GM19372 (cell line): ENCODE results near the gene TMEM37.

ENCODE experiments used
- ATAC-seq: cut with Tn5 transposase; IDR thresholded peaks from one replicate; pipeline ENCODE4 v1.9.1; 2021; ENCODE audit warnings: mild to moderate bottlenecking, low read depth, moderate library complexity; ENCODE audit not compliant: unreplicated experiment

The TMEM37 gene

GRCh38 chr2:119431976-119432850, 559 bp downstream of the TMEM37 start:
- ATAC-seq = peak; percentile 15

GRCh38 chr2:119432851-119433522, 1.3 kb downstream of the TMEM37 start:
- ATAC-seq = no peak

- ATAC-seq = no peak
Measured at GRCh38 chr2:119433636-119434327, 2.1 kb downstream of the TMEM37 start.

GRCh38 chr2:119434664-119435063, 3.0 kb downstream of the TMEM37 start:
- no peak for ATAC-seq

DNA sequence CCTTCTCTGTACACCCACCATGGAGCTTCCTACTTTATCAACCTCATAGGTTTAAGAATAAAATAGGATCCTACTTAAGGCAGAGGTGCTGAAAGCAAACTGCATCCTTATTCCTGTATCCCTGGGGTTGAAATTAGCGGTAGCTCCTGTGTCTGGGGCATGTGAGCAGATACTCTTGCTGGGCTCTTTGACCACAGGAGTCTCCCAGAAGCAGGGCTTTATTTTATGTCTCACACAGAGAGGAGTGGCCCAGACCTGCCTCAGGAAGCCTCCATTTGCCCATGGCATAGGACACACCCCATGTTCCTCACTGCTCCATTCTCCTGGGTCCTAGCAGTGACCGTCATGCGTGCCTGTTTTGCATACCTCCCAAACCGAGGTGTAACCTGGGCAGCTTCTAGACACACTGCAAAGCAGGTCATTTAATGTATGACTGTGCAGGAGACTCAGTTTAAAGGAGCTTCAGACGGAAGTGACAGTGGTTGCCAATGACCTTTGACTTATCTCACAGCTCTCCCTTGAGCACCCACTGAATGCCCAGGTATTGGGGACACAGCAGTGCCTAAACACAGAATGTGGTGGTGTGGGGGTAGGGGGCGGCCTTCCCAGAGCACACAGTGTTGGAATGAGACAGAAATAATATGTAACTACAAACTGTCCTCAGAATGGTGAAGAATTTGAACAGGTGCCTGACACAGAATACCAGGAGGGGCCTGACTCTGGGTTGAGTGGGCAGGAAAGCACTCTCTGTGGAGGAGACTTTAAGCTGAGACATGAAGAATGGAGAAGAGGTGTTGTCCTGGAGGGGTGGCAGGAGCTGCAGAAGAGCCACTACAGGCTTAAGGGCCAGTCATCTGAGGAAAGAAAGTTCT, 3.7 kb downstream of the TMEM37 start:
- ATAC-seq = no peak

DNA sequence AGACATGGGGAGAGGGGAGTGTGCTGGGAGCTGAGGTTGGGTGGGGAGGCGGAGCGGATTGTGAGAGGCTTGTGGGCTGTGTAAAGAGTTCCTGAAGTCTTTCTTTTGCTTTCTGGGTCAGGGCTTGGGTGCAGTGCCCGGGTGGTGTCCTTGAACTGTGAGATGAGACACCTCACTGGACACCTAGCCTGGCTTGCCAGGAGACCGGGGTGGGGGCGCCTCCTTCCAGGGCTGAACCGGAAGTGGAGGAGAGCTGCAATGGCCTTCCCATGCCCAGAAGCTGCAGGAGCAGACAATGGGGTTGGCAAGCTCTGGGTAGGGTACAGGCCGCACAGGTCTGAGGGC, 4.3 kb downstream of the TMEM37 start:
- no peak for ATAC-seq

DNA sequence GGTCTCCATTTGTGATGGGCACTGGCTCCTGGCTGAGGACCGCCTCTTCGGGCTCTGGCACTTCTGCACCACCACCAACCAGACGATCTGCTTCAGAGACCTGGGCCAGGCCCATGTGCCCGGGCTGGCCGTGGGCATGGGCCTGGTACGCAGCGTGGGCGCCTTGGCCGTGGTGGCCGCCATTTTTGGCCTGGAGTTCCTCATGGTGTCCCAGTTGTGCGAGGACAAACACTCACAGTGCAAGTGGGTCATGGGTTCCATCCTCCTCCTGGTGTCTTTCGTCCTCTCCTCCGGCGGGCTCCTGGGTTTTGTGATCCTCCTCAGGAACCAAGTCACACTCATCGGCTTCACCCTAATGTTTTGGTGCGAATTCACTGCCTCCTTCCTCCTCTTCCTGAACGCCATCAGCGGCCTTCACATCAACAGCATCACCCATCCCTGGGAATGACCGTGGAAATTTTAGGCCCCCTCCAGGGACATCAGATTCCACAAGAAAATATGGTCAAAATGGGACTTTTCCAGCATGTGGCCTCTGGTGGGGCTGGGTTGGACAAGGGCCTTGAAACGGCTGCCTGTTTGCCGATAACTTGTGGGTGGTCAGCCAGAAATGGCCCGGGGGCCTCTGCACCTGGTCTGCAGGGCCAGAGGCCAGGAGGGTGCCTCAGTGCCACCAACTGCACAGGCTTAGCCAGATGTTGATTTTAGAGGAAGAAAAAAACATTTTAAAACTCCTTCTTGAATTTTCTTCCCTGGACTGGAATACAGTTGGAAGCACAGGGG, 5.5 kb downstream of the TMEM37 start:
- ATAC-seq = no peak

DNA sequence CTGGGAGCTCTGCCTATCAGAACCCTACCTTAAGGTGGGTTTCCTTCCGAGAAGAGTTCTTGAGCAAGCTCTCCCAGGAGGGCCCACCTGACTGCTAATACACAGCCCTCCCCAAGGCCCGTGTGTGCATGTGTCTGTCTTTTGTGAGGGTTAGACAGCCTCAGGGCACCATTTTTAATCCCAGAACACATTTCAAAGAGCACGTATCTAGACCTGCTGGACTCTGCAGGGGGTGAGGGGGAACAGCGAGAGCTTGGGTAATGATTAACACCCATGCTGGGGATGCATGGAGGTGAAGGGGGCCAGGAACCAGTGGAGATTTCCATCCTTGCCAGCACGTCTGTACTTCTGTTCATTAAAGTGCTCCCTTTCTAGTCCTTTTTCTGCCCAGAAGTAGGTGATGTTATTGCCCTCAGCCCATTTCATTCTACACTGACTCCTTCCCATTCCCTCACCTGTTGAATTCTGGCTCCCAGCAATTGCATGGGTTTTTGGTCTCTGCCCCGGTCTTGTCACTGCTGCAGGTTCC, 6.5 kb downstream of the TMEM37 start:
- ATAC-seq = no peak

GRCh38 chr2:119438726-119439284, 7.2 kb downstream of the TMEM37 start:
- no peak for ATAC-seq

DNA sequence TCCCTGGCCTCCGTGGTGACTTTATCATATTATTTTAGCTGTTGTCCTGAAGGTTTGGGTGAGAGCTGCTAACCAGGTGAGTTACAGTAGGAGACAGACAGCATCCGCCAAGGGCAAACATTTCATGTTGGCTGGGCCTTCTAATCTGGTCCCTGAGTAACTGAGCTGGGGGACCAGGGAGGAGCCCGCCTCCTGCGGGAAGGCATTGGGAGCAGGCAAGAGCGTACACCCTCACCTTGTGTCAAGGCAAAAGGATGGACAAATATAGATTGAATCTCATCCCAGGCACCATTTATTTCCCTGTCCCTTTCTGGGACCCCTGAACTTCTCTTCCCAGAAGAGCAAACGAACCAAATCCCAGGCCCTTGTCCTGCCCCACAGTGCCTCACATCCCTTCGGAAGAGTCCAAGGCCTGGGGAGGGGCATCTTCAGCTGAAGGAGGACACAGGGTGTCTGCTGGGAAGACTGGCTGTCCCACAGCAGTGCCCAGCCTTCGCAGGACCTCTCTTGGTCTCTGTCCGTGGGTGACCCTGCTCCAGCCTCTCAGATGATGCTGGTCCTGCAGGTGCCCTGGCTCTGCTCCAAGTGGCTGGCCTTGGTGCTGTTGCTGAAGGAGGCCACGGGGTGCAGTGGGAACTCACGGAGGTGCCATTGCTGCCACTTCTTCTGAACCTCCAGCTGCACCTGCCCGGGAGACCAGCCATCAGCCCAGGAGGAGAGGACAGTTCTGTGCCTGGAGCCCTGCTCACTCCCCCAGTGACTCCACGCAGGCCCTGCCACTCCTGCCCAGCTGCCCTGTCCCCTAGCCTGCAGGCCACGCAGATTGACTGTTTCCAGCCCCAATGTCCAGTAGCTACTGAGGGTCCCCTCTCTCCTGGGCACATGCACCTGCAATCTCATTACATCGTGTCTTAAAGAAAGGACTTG, 8.2 kb downstream of the TMEM37 start:
- no peak for ATAC-seq

- no peak for ATAC-seq
Measured at GRCh38 chr2:119440501-119440870, 8.8 kb downstream of the TMEM37 start.

DNA sequence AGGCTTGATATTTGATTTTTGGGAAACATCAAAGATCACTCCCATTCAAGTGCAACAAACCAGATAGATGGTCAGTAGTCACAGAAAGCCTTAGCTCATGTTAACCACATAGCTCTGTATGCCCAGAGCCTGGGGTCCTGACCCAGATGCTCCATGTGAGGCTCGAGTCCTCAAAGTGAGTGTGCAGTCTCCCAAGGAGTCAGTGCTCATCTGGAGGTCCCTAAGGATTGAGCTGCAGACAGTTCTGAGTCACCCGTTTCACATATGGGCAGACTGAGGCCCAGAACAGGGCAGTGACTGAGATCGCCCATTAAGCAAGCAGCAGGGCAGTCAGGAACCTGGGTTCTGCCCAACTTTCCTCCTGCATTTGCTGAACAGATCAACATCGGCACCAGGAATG, 9.2 kb downstream of the TMEM37 start:
- ATAC-seq = no peak

- ATAC-seq = no peak
Measured at GRCh38 chr2:119441376-119442225, 9.9 kb downstream of the TMEM37 start.

DNA sequence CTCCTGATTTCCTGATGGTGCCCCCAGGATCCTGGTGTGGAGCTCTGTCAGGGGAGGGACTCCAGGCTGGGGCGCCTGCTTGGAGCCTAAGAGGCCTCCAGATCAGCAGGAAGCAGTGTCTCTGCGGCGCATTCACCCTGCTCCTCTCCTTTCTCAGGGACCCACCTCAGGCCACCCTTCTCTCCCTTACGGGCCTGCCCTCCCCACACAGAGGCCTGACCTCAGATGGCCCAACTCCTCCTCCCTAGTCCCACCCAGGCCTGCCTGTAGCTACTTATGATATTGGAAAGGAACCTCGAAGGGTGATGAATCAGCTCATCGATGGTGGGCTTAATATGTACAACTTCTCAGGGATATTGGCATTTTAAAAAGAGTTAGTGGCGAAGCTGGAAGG, 10.6 kb downstream of the TMEM37 start:
- ATAC-seq = no peak

- ATAC-seq = no peak
Measured at GRCh38 chr2:119442850-119443249, 11.2 kb downstream of the TMEM37 start.

DNA sequence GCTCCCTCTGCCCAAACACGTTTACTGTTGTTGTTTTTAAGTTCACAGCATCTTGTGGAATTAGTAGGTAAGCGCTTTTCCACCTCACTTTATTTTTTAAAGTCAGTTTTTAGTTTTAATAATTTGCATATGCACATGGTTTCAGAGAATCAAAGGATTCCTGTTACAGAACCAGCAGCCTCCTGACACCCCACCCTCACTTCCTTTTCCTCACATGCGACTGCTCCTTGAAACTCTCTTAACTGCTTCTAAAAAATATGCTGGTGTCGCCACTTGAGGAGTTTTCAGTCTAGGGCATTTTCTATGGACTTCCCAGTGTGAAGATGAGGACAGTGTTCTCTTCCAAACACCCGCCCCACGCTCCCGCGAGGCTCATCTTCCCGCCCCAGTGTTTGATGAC, 14.4 kb downstream of the TMEM37 start:
- no peak for ATAC-seq

DNA sequence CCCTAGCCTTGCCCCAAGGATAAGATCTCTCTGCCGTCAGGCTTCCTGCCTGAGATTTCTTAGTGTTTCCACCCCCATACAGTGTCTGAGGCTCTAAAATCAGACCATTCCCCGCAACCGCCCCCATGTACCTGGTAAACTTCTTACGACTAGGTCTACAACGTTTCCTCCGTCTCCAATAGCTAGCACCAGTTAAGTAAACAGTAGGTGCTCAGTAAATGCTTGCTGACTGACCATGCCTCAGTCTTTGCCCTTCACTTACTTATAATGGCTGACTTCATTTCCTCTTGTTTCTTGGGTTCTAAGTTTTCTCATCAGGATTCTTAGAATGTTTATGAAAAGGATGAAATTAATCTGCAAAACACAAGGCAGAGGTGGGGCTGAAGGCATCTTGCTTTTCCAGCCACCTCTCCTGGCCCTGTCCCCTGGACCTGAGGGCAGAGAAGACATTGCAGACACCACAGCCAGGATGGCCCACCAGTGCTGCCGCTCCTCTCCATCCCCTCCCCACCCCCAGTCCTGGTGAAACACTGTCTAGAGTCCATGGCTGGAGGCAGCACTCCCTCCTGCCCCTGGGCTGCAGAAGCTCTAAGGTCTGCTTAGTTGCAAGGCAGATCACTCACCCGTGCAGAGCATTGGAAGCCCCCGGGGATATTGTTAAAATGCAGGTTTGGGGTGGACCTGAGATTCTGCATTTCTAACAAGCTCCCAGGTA, 16.9 kb downstream of the TMEM37 start:
- ATAC-seq = no peak
